ENCODE data around the gene STAM. TPM values are rescaled to one million over a fixed set of nuclear protein-coding genes. Genes with fewer than 3 reads are reported as not detected.

The STAM gene
- total and polyA plus RNA-seq, 10 of the 15 experiments (the other 5 are each of a cell fraction or from before 2014, with no cell fraction given): 8.8 to 15.9 (median 14.4) TPM

DNA sequence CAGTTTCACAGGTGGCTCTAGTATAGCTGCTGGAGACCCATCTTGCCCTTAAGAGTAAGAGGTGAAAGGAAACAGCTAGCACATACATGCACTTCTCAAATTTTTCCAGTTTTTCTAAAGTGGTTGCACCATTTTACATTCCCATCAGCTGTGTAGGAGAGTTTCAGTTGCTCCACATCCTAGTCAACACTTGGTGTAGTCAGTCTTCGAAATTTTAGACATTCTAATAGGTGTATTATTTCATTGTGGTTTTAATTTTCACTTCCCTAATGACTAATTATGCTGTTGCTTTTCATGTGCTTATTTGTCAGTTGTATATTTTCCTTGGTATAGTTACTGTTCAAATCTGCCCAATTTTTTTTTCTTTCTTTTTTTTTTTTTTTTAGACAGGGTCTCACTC lies 17.3 kb upstream of the STAM start:
- ATAC-seq (peak; percentile 60), FAIRE-seq (no peak), DNase-seq (ENCODE audit: low read depth, low spot score) (no peak)
- no TSS peak for BruUV-seq (replicated peaks)
- no peak overlapping the region for H3K4me2 ChIP-seq (ENCODE audit: control insufficient read depth, insufficient read depth)
- H3K36me3 ChIP-seq (ENCODE audit: control insufficient read depth in 2 of 2, insufficient read depth in 2 of 2, low read length in 1 of 2): no peaks in the 10 kb centered on the region
- no peaks in the 10 kb centered on the region for H4K20me1 ChIP-seq (ENCODE audit: control insufficient read depth, insufficient read depth)
- H3K27me3 ChIP-seq (replicated peaks in 1 of 2; ENCODE audit: control insufficient read depth in 2 of 2, insufficient read depth in 2 of 2, low read length in 1 of 2): no peaks in the 10 kb centered on the region
- ChIA-PET CTCF (interaction anchor here (0.6 to 0.8 kb wide), 3 partner anchors 18 to 151 kb away, joined by 3 read pairs; no protein-coding TSS in a partner anchor), SMC1A (ENCODE audit: uncharacterized antibody, unreplicated experiment) (interaction anchor here (0.7 to 1.8 kb wide), 5 partner anchors 18 to 78 kb away, joined by 3 to 7 read pairs (median 3); partner anchors contain the start of gene STAM), RAD21 (ENCODE audit: unreplicated experiment) (interaction anchor here (0.7 kb wide), 1 partner anchor 244 kb away, joined by 4 read pairs; no protein-coding TSS in a partner anchor), POLR2A (no interaction called here)
- 29% methylated on average over 1 of the region's 1 CpG for WGBS (ENCODE audit: insufficient coverage, insufficient replicate concordance, low lambda C conversion rate, missing lambda C conversion rate)
- H2AFZ ChIP-seq (ENCODE audit: control insufficient read depth, low read depth, low read length): no peak overlapping the region
- no peaks in the 10 kb centered on the region for H3K9me3 ChIP-seq (replicated peaks; ENCODE audit: control insufficient read depth, insufficient read depth, low read length)
- no peak overlapping the region for H3K9ac ChIP-seq (ENCODE audit: control insufficient read depth, insufficient read depth, low read length)
- no peaks in the 10 kb centered on the region for H3K4me1 ChIP-seq (ENCODE audit: control insufficient read depth, insufficient read depth, low read length)
- H3K27ac ChIP-seq (ENCODE audit: control insufficient read depth, insufficient read depth): no peak overlapping the region
- intact Hi-C loops (cut with micrococcal nuclease; ENCODE audit: unreplicated experiment): no loop called here
- H3K4me3 ChIP-seq: no peak overlapping the region
- in situ Hi-C loops (cut with MboI): no loop called here
- no peaks in the 10 kb centered on the region for H3K79me2 ChIP-seq (ENCODE audit: control insufficient read depth, insufficient read depth, low read length)
- TF ChIP-seq, protein P1, sequence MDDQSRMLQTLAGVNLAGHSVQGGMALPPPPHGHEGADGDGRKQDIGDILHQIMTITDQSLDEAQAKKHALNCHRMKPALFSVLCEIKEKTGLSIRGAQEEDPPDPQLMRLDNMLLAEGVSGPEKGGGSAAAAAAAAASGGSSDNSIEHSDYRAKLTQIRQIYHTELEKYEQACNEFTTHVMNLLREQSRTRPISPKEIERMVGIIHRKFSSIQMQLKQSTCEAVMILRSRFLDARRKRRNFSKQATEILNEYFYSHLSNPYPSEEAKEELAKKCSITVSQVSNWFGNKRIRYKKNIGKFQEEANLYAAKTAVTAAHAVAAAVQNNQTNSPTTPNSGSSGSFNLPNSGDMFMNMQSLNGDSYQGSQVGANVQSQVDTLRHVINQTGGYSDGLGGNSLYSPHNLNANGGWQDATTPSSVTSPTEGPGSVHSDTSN (IDR thresholded peaks at IDR 0.05; ENCODE audit: insufficient replicate concordance, low read depth, low read length): no peak
- TF ChIP-seq, protein P2, sequence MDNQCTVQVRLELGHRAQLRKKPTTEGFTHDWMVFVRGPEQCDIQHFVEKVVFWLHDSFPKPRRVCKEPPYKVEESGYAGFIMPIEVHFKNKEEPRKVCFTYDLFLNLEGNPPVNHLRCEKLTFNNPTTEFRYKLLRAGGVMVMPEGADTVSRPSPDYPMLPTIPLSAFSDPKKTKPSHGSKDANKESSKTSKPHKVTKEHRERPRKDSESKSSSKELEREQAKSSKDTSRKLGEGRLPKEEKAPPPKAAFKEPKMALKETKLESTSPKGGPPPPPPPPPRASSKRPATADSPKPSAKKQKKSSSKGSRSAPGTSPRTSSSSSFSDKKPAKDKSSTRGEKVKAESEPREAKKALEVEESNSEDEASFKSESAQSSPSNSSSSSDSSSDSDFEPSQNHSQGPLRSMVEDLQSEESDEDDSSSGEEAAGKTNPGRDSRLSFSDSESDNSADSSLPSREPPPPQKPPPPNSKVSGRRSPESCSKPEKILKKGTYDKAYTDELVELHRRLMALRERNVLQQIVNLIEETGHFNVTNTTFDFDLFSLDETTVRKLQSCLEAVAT (IDR thresholded peaks at IDR 0.05): no peak
- no peak for TF ChIP-seq NFIC (IDR thresholded peaks at IDR 0.05; ENCODE audit: low read depth, low read length)
- no peak for TF ChIP-seq SP1 (IDR thresholded peaks at IDR 0.05; ENCODE audit: low read depth, low read length)
- no peak; the same call in 1 of the 2 replicates for TF ChIP-seq MTA2 (IDR thresholded peaks at IDR 0.05; ENCODE audit: low read depth)
- TF ChIP-seq ZNF24 (IDR thresholded peaks at IDR 0.05): no peak
- TF ChIP-seq, protein P3, sequence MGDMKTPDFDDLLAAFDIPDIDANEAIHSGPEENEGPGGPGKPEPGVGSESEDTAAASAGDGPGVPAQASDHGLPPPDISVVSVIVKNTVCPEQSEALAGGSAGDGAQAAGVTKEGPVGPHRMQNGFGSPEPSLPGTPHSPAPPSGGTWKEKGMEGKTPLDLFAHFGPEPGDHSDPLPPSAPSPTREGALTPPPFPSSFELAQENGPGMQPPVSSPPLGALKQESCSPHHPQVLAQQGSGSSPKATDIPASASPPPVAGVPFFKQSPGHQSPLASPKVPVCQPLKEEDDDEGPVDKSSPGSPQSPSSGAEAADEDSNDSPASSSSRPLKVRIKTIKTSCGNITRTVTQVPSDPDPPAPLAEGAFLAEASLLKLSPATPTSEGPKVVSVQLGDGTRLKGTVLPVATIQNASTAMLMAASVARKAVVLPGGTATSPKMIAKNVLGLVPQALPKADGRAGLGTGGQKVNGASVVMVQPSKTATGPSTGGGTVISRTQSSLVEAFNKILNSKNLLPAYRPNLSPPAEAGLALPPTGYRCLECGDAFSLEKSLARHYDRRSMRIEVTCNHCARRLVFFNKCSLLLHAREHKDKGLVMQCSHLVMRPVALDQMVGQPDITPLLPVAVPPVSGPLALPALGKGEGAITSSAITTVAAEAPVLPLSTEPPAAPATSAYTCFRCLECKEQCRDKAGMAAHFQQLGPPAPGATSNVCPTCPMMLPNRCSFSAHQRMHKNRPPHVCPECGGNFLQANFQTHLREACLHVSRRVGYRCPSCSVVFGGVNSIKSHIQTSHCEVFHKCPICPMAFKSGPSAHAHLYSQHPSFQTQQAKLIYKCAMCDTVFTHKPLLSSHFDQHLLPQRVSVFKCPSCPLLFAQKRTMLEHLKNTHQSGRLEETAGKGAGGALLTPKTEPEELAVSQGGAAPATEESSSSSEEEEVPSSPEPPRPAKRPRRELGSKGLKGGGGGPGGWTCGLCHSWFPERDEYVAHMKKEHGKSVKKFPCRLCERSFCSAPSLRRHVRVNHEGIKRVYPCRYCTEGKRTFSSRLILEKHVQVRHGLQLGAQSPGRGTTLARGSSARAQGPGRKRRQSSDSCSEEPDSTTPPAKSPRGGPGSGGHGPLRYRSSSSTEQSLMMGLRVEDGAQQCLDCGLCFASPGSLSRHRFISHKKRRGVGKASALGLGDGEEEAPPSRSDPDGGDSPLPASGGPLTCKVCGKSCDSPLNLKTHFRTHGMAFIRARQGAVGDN (IDR thresholded peaks at IDR 0.05): no peak
- TF ChIP-seq POLR2AphosphoS2 (IDR thresholded peaks at IDR 0.05; ENCODE audit: low read depth, low read length): no peak
- TF ChIP-seq CREM (IDR thresholded peaks at IDR 0.05; ENCODE audit: low read depth): no peak
- peak; percentile 35; the same call in 1 of the 2 replicates for TF ChIP-seq RUNX3 (IDR thresholded peaks at IDR 0.05; ENCODE audit: low read length)
- no peak for TF ChIP-seq ZSCAN29 (IDR thresholded peaks at IDR 0.05)
- TF ChIP-seq CHD2 (IDR thresholded peaks at IDR 0.05; ENCODE audit: borderline replicate concordance, low read depth, low read length): no peak
- no peak for TF ChIP-seq ETV6 (conservative IDR thresholded peaks at IDR 0.05 in 1 of 2, IDR thresholded peaks at IDR 0.05 in 1 of 2; ENCODE audit: borderline replicate concordance in 1 of 2, low read depth in 1 of 2)
- TF ChIP-seq ZNF274 (IDR thresholded peaks at IDR 0.05; ENCODE audit: insufficient read depth, insufficient read length): no peak
- TF ChIP-seq, protein P4, sequence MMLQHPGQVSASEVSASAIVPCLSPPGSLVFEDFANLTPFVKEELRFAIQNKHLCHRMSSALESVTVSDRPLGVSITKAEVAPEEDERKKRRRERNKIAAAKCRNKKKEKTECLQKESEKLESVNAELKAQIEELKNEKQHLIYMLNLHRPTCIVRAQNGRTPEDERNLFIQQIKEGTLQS (IDR thresholded peaks at IDR 0.05; ENCODE audit: borderline replicate concordance, extremely low read depth, low read depth, low read length): no peak
- TF ChIP-seq JUNB (IDR thresholded peaks at IDR 0.05): peak; percentile 48; the same call in 1 of the 2 replicates
- TF ChIP-seq MTA3 (IDR thresholded peaks at IDR 0.05; ENCODE audit: borderline replicate concordance, low read length): no peak
